ENCODE measurements around the gene ABCA12.

ABCA12 gene

DNA sequence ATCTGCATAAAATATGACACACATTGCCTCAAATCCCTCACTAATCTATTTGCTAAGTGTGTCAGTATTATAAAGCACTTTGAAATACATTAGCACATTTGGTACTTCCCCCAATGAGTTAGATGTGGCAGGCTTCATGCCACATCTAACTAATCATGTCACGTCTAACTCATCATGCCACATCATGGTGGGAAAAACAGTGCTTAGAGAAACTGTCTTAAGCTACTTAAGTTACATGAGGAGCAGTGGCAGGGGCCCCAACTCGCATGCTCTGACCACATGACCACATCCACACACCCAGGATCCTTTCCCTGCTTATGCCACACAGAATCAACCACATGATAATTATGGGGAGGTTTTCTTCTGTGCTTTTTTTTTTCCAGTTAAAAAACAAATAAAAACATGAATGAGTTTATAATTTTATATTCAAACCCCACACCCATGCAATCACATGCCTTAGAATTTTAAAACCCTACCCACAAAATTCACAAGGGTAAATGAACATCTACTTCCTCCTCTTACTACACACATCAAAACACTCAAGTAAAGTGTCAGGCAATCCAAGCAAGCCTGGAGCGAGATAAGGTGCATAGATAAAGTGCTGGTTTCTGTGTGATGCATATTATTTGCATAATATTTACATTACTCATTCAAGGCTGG lies 1.6 kb downstream of the ABCA12 start:
- no peak for DNase-seq (ENCODE audit: low read depth in 3 of 3)

DNA sequence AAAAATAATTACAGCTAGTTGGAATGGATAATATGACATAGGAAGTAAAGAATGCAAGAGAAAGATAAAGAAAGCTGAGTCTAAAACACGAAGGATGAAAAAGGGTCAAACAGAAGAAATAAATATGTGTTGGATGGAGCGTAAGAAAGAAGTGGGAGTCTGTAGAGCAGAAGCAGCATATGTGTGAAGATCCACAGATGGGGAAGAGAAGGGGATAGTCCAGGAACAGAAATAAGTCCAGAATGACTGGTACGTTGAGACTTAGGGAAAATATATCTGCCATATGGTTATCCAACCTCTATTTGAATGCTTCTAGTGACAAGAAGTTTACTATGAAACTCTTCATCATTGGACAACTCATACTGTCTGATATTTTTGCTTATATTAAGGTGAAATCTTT lies 18.0 kb downstream of the ABCA12 start:
- no peak for DNase-seq (ENCODE audit: low read depth in 3 of 3)

DNA sequence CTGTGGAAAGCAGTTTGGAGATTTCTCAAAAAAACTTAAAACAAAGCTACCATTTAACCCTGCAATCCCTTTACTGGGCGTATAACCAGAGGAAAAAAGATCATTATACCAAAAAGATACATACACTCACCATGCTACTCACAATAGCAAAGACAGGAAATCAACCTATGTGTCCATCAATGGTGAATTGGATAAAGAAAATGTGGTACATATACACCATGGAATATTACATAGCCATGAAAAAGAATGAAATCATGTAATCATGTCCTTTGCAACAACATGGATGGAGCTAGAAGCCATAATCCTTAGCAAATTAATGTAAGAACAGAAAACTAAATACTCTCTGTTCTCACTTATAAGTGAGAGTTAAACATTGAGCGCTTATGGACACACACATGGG lies 18.6 kb downstream of the ABCA12 start:
- DNase-seq (ENCODE audit: low read depth in 3 of 3), result no peak

DNA sequence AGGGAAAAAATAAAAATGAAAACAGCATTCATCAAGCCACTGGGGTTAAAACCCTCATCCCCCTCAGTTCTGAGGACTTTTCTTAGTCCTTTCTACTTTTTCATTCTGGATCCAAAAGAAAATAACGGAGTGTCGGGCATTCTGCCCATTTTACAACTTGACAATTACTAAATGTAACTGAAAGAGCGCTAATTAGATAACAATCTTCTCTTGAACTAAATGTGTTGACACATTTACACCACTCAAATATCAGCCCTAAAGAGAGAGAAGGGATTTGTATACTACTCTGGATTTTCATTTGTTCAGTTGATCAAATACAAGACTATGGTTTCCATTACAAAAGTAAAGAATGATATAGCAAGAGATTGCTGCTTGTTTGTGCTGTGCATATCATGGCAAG lies 27.5 kb downstream of the ABCA12 start:
- no peak for DNase-seq (ENCODE audit: low read depth in 3 of 3)

DNA sequence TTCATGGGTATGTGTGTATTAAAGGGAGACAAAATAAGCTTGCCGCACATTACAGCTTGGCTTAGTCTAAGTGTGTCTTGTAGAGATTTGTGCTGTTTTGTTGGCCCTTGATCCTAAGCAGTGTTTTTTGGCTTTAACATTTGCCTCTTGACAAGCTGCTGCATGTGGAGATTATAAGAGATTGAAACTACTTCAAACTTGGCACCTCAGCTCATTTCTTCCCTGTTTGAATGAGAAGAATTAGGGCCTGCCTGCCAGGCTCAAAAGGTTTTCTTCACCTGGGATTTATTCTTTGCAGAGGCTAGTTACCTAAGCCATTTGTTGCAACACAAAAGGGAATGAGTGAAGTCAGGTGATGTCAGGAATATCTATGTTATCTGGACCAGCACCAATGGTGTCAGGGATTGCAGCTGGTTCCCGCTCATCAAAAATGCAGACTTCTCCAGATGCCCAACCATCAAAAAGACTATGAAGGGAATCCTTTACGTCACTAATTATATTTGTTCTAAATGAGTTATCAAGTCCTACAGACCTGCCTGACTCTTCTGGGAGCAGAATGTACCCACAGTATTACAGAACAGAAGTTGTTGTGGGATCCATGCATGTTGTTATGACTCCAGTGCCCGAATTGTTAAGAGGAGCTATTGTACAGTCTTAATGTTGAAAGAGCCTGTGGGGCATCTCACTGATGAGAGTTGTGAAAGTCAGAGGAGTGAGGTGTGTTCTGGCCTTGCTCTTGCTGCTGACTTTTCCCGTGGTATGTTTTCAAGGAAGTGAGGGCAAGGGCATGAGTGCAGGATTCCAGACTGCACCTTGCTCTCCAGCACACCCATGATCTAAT lies 31.0 kb downstream of the ABCA12 start:
- no peak for DNase-seq (ENCODE audit: low read depth in 3 of 3)

DNA sequence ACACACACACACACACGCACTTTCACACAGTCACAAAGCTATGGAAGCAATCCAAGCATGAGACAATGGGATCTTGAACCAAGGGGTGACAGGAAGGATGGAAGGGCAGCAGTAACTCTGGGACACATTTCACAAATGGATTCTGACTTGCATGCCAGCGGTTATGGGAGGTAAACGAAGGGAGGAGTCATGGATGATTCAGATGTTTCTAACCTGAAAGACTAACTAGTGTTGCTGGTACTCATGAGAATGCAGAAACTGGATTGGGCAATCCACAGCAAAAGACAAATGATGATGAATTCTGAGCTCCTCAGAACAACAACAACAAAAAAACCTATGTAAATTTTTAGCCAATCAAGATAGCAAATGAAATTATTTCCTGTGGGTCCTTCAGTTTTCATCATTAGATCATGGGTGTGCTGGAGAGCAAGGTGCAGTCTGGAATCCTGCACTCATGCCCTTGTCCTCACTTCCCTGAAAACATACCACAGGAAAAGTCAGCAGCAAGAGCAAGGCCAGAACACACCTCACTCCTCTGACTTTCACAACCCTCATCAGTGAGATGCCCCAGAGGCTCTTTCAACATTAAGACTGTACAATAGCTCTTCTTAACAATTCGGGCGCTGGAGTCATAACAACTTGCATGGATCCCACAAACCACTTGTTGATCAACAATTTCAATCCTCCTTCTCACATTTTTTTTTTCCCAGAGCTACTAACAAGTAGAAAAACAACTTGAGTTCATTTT lies 32.6 kb downstream of the ABCA12 start:
- DNase-seq (ENCODE audit: low read depth in 3 of 3), result no peak

DNA sequence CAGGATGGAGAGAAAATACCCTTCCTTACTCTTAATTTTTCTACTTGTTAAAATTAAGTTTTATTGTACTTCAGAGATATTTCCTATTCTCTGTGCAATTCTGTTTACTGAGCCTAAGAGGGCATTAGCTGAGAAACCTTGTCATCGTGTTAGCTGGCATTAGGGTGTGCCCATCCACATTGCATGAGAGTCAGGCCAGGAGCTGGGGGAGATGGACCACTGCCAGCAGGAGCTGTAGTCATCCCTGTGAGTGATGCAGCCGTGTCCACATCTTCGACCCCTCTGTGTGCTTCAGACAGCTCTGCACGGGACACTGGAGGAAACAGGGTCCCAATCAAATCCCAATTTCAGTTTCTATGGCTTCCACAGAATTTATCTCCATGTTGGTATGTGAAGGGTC lies 34.2 kb downstream of the ABCA12 start:
- DNase-seq (ENCODE audit: low read depth in 3 of 3), result no peak

DNA sequence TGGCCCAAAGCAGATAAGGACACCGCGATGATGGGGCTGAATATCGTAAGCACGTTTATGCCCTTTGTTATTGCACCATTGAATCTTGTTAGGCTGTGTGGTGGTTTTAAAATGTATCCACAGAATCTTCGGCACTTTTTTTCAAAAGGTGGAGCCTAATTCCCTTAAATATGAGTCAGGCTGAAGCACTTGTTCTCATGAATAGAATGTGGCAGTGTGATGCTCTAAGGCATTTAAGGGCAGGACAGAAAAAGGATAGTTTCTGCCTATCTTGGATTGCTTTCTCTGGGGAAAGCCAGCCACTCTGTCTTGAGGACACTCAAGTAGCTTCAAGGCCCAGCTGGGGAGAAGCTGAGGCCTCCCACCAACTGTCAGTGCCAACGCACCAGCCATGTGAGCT lies 39.6 kb downstream of the ABCA12 start:
- DNase-seq (ENCODE audit: low read depth in 3 of 3), result no peak

DNA sequence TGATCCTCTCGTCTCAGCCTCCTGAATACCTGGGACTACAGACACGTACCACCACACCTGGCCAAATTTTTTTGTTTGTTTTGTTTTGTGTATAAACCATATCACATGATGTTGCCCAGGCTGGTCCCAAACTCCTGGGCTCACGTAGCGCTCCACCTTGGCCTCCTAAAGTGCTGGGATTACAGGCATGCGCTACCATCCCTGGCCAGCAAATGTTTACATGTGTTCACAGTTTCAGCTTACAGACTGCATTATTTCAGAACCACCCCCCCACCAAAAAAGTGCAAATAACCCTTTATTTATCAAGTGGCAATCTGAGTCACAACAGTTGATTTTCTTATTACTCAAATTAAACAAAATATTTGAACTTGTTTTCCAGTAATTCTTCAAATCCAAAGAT lies 54.3 kb downstream of the ABCA12 start:
- no peak for DNase-seq (ENCODE audit: low read depth in 3 of 3)

DNA sequence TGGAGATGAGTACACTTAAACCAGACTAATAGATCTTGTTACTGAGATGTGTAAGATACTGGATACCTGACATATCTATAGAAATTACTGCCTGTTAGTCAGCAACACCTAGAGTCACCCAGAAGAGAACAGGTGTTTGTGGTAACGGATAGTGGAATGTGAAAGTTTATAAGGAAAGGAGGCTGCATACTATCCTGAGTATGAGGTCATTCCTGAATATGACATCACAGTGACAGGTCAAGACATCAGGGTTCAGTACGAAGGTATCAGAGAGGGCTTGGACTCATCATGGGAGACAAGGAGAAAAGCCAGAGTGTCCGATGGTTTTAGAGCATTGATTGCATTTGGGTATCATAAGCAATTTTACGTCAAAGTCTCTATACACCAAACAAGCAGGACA lies 55.3 kb downstream of the ABCA12 start:
- no peak for DNase-seq (ENCODE audit: low read depth in 3 of 3)

DNA sequence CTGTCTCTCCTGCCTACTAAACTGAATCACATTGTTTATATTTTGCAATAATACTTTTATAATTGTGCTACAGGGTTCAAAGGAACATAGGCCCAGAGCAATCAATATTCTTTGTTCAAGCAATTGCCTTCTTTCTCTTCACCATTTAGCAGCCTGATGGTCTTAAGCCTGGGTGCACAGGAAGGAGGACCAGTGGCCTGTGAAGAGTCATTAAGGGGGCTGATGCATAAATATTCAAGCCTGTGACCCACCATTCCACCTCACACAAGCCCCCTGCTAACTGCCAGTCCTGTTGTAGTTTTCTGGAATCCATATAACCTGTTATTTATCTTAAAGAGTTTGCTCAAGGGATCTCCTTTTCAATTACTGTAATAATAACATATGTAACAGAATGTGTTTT lies 56.0 kb downstream of the ABCA12 start:
- no peak for DNase-seq (ENCODE audit: low read depth in 3 of 3)

DNA sequence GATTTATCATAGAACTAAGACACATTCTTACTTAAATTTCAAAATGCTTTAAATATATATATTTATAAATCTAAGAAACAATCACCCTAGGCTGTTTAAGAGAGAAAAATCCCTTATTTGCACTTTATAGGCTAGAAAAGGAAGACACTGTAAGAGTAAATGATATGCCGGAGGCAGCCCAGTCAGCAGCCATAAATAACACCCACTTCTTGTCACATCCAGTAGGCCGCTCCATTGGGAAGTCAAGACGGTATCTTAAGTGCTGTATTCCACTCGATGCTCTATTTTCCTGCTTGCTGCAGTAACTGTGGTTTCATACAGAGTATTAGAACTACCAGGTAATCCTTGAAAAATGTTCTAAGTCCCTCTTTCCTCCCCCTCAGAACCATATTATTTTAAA lies 57.9 kb downstream of the ABCA12 start:
- no peak for DNase-seq (ENCODE audit: low read depth in 3 of 3)

DNA sequence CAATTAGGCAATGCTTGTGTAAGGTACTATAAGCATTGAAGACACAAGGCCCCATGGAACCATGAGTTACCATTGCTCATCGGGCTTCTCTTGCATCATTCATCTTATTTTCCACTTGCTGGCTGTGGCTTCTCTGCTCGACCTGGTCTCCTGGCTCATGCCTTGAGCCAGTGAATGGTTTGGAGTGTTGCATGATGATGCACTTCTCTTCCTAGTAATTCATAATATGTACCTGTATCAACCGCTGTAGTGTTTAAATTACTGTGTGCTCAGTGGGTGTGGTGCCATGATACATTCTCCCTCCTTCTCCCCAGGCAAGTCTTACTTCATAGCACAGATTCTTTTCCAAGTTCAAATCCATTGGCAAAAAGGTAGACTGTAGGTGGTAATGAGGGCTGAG lies 66.8 kb downstream of the ABCA12 start:
- DNase-seq (ENCODE audit: low read depth in 3 of 3), result no peak

DNA sequence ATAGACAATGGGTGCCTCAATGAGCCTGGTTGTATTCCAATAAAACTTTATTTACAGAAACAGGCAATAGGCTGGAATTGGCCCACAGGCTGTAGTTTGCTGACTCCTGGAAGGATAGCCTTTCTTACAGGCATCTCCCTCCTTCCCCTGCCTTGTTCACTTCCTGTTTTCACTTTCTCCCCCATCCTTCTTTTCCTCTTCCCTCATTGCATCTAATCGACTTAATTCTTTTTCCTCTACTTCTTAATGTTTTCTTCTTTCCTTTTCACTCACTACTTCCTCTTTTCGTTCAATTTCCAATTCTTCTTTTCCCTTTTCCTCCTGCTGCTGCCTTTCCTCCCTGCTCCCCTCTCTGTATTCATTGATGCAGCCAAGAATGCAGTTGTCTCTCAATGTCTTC lies 70.0 kb downstream of the ABCA12 start:
- no peak for DNase-seq (ENCODE audit: low read depth in 3 of 3)

DNA sequence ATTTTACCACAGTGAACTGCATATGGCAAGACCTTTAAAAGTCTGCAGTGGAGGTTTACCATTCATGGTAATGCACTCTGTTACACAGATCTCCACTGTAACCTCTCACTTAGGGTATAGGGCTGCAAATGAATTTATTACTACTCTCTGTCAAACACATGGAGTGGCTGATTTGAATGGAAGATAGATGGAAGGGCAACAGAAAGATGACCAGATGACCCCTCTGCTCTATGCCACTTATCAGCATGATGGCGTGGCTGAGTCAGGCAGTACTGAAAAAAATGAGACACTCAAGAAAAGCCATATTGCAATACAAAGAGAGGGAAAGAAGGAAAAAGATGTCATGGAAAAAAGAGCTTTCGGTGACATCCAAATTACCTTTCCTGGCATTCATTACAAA lies 72.3 kb downstream of the ABCA12 start:
- DNase-seq (ENCODE audit: low read depth in 3 of 3), result no peak

DNA sequence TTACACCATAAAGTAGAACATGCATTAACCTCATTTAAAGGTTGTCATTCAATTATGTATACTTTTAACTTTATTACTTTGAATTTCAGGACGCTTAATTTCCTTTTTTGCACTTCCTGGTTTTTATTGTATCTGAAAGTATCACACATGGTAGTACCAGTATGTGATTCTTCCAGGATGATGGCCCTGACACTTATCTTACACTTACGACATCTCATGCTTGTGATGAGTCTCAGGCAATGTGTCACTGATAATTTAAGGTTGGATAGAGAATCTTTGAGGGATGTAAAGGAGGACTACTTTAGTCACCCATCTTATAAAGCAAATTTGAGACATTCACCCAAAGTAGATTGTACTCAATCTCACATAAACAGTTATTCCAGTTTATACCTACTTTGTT lies 74.9 kb downstream of the ABCA12 start:
- DNase-seq (ENCODE audit: low read depth in 3 of 3), result no peak

DNA sequence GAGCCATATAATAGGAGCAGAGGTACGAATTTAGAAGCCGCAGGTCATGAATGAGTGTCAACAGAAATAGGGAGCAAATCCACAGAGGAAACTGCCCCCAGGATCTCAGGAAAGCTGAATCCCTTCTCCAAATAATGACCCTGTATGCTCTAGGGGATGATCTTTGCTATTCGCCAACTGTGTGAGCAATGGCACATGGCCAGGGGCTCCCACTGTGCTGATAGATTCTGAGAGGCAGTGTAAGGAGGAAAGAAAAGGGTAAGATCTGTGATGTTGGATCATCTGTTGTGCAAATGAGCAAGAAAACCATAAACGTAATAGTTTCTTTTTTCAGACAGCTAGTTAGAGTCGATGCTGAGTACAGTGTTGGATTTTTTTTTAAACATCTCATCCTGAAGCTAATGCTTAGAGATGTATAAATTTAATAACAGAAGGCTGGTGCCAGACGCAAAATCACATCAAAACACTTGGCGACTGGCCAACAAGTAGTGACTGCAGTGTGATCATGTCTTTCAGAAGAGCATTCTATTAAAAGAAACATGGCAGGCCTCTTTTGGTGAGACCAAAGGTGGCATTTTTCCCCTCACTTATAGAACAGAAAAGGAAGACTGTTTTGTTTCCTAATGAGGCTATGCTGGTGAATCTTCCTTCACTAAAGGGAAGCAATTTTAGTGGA lies 77.4 kb downstream of the ABCA12 start:
- no peak for DNase-seq (ENCODE audit: low read depth in 3 of 3)

DNA sequence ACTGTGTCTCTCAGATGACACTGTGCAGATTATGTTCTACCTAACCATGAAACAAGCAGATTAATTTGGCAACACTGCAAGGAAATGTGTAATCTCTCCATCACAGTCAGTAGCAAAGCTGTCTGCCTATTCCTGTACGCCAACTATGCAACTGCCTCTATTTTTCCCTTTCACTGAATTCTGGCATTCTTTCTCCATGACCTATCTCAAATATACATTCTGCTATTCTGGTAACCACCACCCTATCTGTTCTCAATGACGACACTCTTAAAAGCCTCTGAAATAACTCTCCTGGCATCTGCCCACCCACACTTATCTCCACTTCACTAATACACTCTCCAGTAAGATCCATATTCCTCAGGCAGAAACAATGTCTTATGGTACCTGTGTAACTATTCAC lies 78.7 kb downstream of the ABCA12 start:
- no peak for DNase-seq (ENCODE audit: low read depth in 3 of 3)

DNA sequence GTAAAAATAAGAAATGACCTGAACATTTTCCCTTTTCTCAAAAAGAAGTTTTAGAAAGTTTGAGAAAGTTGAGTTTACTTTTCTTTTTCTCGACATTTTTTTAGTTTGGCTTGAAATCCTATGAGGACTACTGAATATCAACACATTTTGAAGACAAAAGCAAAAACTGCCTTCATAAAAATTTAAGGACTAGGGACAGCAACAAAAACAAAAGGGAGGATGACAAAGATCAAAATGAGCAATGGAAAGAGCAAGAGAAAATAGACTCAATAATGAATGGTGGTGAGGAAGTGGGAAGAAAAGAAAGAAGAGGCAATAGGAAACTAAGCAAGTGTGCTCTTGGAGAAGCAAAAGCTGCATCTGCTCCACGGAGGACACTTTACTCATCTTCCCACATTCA lies 82.5 kb downstream of the ABCA12 start:
- DNase-seq (ENCODE audit: low read depth in 3 of 3), result no peak

DNA sequence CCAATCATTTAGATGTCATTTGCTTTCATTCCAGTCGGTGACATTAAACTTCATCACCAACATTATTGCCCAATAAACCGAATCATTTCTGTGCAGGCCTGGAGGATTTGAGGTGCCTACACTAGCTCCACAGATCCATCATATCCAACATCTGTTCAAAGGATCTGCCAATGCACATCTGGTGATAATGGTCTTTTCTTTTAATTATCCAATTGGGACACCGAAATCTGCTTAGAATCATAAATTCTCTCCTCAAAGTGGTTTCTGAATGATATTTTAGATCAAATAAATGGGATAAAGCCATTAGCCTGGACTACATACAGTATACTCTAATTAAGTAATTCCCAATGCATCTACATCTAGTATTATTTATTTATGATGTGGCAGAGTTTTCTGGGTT lies 85.6 kb downstream of the ABCA12 start:
- no peak for DNase-seq (ENCODE audit: low read depth in 3 of 3)

DNA sequence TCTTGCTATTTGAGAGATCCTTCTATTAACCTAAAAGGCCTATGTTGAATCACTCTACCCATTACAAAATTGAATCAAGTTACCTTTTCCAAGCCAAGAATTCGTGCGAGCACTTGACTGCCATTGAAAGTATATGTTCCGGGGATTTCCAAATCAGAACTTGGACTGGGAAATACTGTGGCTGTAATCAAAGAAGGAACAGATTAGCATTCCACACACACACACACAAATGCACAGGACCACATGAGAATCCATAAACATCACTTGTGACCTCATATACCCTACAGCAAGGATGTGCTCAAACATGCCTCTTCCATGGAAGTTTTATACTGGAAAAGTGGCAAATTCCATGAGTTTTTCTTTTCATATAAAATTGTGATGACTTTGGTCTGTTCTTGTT lies 86.0 kb downstream of the ABCA12 start:
- no peak for DNase-seq (ENCODE audit: low read depth in 3 of 3)

DNA sequence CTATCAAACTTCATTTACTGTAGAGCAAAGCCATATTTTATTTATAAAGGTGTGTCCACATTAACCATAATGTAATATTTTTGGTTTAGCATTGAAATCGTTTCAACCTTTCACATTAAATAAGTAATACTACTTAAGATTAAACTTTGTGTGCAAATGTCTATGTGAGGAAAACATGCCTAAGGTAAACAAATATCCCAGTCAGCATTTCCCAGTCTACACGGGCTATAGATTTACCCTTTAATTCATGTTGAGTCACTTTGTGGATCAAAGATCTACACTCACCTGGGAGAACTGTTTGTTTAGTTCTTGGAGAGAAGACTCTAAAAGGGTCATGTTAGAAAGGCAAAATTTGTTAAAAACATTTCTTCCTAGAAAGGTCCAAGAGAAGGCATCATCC lies 89.1 kb downstream of the ABCA12 start:
- no peak for DNase-seq (ENCODE audit: low read depth in 3 of 3)
